ENCODE measurements around the gene NME2.
"Not testable (repeated sequence)": the region's sequence is repeated elsewhere in the genome, so short reads cannot be mapped to it uniquely, and the experiment has no call there.

- not testable (repeated sequence) for TF ChIP-seq EZH2 (IDR thresholded peaks at IDR 0.05; ENCODE audit: borderline replicate concordance, low read length); CTCF (conservative IDR thresholded peaks at IDR 0.05 in 1 of 2, IDR thresholded peaks at IDR 0.05 in 1 of 2; ENCODE audit: extremely low read depth in 1 of 2, insufficient read depth in 1 of 2, low read depth in 1 of 2, low read length in 2 of 2)
Observed at GRCh38 chr17:51172030-51172429, 5.8 kb downstream of the NME2 start.

Data from mammary epithelial cell (primary cell).